ENCODE data around the gene TMEM131L.
"Not testable (repeated sequence)": the region's sequence is repeated elsewhere in the genome, so short reads cannot be mapped to it uniquely, and the experiment has no call there.

The TMEM131L gene

GRCh38 chr4:153448003-153448731 lies 18.0 kb upstream of the TMEM131L start:
- 72 to 76% methylated on average over 6 to 7 of the region's 10 CpGs for whole genome bisulfite sequencing, 2 experiments (ENCODE audit: insufficient coverage in 2 of 2)
- no peak overlapping the region for H3K4me3 ChIP-seq (ENCODE audit: extremely low read depth, insufficient read depth, low read length, poor library complexity, severe bottlenecking)

DNA sequence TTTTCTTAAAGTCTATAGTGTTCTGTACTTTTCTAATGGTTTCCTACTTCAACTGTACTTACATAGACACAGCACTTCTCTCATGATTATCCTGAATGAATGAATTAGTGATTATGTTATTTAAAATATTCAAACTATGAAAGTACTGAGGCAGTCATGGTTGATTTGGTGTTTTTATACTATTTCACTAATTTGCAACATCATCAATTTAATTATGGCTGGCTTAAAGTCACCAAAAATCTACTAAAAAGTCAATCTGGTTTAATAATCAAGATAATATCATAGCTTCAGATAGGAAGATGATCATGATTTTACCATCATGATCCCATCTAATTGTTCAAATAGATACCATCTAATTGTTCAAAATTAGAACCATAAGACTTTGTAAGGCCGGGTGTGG lies 16.8 kb upstream of the TMEM131L start:
- no peaks in the 10 kb centered on the region for H3K9me3 ChIP-seq (ENCODE audit: control insufficient read depth, low read length)
- H3K27ac ChIP-seq (ENCODE audit: low read depth, low read length, severe bottlenecking), result no peak overlapping the region
- H3K4me1 ChIP-seq (ENCODE audit: control insufficient read depth, insufficient read depth, low read length, poor library complexity, severe bottlenecking), result peaks cover 8% of the 10 kb centered on the region
- no peak overlapping the region for H3K4me3 ChIP-seq (ENCODE audit: extremely low read depth, insufficient read depth, low read length, poor library complexity, severe bottlenecking)
- no peaks in the 10 kb centered on the region for H3K36me3 ChIP-seq (ENCODE audit: control insufficient read depth, insufficient read depth, low read length)
- WGBS, 2 experiments (ENCODE audit: insufficient coverage in 2 of 2), result 100% methylated on average over 1 of the region's 1 CpG; no CpG with 5 or more reads in 1 of the 2 experiments

More at GRCh38 chr4:153448003-153448731, 18.0 kb upstream of the TMEM131L start:
- H3K36me3 ChIP-seq (ENCODE audit: control insufficient read depth, insufficient read depth, low read length), result no peaks in the 10 kb centered on the region
- H3K4me1 ChIP-seq (ENCODE audit: control insufficient read depth, insufficient read depth, low read length, poor library complexity, severe bottlenecking), result peaks cover 8% of the 10 kb centered on the region
- no peak overlapping the region for H3K27ac ChIP-seq (ENCODE audit: low read depth, low read length, severe bottlenecking)
- H3K9me3 ChIP-seq (ENCODE audit: control insufficient read depth, low read length), result no peaks in the 10 kb centered on the region

DNA sequence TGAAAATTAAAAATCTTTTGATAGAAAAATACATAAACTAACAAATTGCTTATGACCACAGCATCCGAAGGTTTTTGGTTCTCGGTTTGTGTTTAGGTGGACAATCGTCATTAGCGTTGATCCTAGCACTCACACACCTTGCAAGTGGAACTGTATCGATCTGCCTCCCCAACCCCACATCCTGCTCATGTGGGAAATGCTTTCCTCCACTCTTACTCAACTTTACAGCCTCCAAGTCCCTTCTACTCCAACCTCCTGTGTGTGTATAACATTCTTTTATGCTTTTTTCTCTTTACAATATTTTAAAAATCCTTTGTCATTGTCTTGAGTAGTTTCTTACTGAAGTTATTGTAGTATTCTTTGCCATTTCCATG lies 15.6 kb upstream of the TMEM131L start:
- Histone ChIP-seq H3K9me3 (ENCODE audit: control insufficient read depth, low read length) (no peaks in the 10 kb centered on the region), H3K27ac (ENCODE audit: low read depth, low read length, severe bottlenecking) (no peak overlapping the region), H3K4me1 (ENCODE audit: control insufficient read depth, insufficient read depth, low read length, poor library complexity, severe bottlenecking) (peaks cover 8% of the 10 kb centered on the region), H3K36me3 (ENCODE audit: control insufficient read depth, insufficient read depth, low read length) (no peaks in the 10 kb centered on the region), H3K4me3 (ENCODE audit: extremely low read depth, insufficient read depth, low read length, poor library complexity, severe bottlenecking) (no peak overlapping the region)
- WGBS, 2 experiments (ENCODE audit: insufficient coverage in 2 of 2), result 97% methylated on average over 5 of the region's 5 CpGs

- H3K27ac ChIP-seq (ENCODE audit: low read depth, low read length, severe bottlenecking); H3K9me3 ChIP-seq (ENCODE audit: control insufficient read depth, low read length); H3K4me3 ChIP-seq (ENCODE audit: extremely low read depth, insufficient read depth, low read length, poor library complexity, severe bottlenecking); H3K4me1 ChIP-seq (ENCODE audit: control insufficient read depth, insufficient read depth, low read length, poor library complexity, severe bottlenecking); H3K36me3 ChIP-seq (ENCODE audit: control insufficient read depth, insufficient read depth, low read length): not testable (repeated sequence)
- 73 to 74% methylated on average over 12 to 13 of the region's 13 CpGs for WGBS, 2 experiments (ENCODE audit: insufficient coverage in 2 of 2)
Observed at GRCh38 chr4:153451145-153451544, 15.0 kb upstream of the TMEM131L start.

GRCh38 chr4:153451911-153452657 lies 14.1 kb upstream of the TMEM131L start:
- Histone ChIP-seq H3K36me3 (ENCODE audit: control insufficient read depth, insufficient read depth, low read length) (no peaks in the 10 kb centered on the region), H3K4me1 (ENCODE audit: control insufficient read depth, insufficient read depth, low read length, poor library complexity, severe bottlenecking) (peaks cover 8% of the 10 kb centered on the region), H3K27ac (ENCODE audit: low read depth, low read length, severe bottlenecking) (peak overlapping the region; percentile 38), H3K4me3 (ENCODE audit: extremely low read depth, insufficient read depth, low read length, poor library complexity, severe bottlenecking) (no peak overlapping the region), H3K9me3 (ENCODE audit: control insufficient read depth, low read length) (no peaks in the 10 kb centered on the region)
- WGBS, 2 experiments (ENCODE audit: insufficient coverage in 2 of 2), result 39 to 48% methylated on average over 21 to 25 of the region's 27 CpGs

DNA sequence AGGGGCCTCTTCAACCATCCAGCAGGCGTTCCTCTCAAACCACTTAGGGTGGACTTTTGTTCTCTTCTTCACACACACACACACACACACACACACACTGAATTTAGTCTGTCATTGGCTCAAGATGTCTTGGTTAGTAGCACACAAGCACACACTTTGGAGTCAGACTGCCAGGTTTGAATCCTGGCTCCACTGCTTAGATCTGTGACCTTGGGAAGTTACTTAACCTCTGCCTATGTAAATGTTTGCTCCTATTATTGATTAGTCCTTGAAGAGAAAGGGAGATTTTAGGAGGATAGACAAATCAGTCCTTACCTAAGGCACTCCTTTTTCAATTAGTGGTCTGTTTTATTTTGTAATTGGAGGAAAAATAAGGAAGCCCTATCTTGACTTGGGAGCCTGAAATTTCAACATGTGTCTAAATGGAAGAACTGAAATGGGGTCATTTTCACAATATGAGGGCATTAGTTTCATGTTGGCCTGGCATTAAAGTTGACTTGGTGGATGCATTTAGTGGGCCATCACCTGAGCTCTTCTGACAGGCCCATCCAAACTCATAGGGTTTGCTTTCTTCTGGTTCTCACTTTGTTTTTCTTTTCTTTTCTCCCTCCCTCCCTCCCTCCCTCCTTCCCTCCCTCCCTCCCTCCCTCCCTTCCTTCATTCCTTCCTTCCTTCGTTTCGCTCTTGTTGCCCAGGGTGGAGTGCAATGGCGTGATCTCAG lies 13.3 kb upstream of the TMEM131L start:
- H3K27ac ChIP-seq (ENCODE audit: low read depth, low read length, severe bottlenecking), result no peak overlapping the region
- no peaks in the 10 kb centered on the region for H3K36me3 ChIP-seq (ENCODE audit: control insufficient read depth, insufficient read depth, low read length)
- 83% methylated on average over 1 of the region's 4 CpGs; no CpG with 5 or more reads in 1 of the 2 experiments for WGBS, 2 experiments (ENCODE audit: insufficient coverage in 2 of 2)
- no peak overlapping the region for H3K4me3 ChIP-seq (ENCODE audit: extremely low read depth, insufficient read depth, low read length, poor library complexity, severe bottlenecking)
- peaks cover 8% of the 10 kb centered on the region for H3K4me1 ChIP-seq (ENCODE audit: control insufficient read depth, insufficient read depth, low read length, poor library complexity, severe bottlenecking)
- no peaks in the 10 kb centered on the region for H3K9me3 ChIP-seq (ENCODE audit: control insufficient read depth, low read length)

GRCh38 chr4:153453402-153453801 lies 12.8 kb upstream of the TMEM131L start:
- H3K4me1 ChIP-seq (ENCODE audit: control insufficient read depth, insufficient read depth, low read length, poor library complexity, severe bottlenecking), result peaks cover 8% of the 10 kb centered on the region
- no peak overlapping the region for H3K27ac ChIP-seq (ENCODE audit: low read depth, low read length, severe bottlenecking)
- 84 to 100% methylated on average over 4 to 5 of the region's 8 CpGs for WGBS, 2 experiments (ENCODE audit: insufficient coverage in 2 of 2)
- no peaks in the 10 kb centered on the region for H3K9me3 ChIP-seq (ENCODE audit: control insufficient read depth, low read length)
- H3K4me3 ChIP-seq (ENCODE audit: extremely low read depth, insufficient read depth, low read length, poor library complexity, severe bottlenecking), result no peak overlapping the region
- H3K36me3 ChIP-seq (ENCODE audit: control insufficient read depth, insufficient read depth, low read length), result no peaks in the 10 kb centered on the region

DNA sequence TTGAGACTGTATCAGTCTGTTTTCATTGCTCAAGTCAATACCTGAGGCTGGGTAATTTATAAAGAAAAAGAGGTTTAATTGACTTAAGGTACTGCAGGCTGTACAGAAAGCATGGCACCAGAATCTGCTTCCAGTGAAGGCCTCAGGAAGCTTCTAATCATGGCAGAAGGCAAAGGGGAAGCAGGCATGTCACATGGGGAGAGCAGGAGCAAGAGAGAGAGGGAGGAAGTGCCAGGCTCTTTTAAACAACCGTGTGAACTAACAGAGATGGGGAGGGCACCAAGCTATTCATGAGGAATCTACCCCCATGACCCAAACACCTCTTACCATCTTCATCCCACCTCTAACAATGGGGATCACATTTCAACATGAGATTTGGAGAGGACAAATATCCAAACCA lies 7.2 kb upstream of the TMEM131L start:
- Histone ChIP-seq H3K4me3 (ENCODE audit: extremely low read depth, insufficient read depth, low read length, poor library complexity, severe bottlenecking) (no peak overlapping the region), H3K36me3 (ENCODE audit: control insufficient read depth, insufficient read depth, low read length) (no peaks in the 10 kb centered on the region), H3K9me3 (ENCODE audit: control insufficient read depth, low read length) (no peaks in the 10 kb centered on the region), H3K4me1 (ENCODE audit: control insufficient read depth, insufficient read depth, low read length, poor library complexity, severe bottlenecking) (no peaks in the 10 kb centered on the region), H3K27ac (ENCODE audit: low read depth, low read length, severe bottlenecking) (no peak overlapping the region)
- no CpG with 5 or more reads among the region's 1 CpG for WGBS, 2 experiments (ENCODE audit: insufficient coverage in 2 of 2)

DNA sequence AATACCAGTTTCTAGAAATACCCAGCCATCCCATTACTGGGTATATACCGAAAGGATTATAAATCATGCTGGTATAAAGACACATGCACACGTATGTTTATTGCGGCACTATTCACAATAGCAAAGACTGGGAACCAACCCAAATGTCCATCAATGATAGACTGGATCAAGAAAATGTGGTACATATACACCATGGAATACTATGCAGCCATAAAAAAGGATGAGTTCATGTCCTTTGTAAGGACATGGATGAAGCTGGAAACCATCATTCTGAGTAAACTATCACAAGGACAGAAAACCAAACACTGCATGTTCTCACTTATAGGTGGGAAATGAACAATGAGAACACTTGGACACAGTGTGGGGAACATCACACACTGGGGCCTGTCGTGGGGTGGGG lies 4.6 kb upstream of the TMEM131L start:
- not testable (repeated sequence) for H3K36me3 ChIP-seq (ENCODE audit: control insufficient read depth, insufficient read depth, low read length); H3K27ac ChIP-seq (ENCODE audit: low read depth, low read length, severe bottlenecking); H3K9me3 ChIP-seq (ENCODE audit: control insufficient read depth, low read length); H3K4me3 ChIP-seq (ENCODE audit: extremely low read depth, insufficient read depth, low read length, poor library complexity, severe bottlenecking); H3K4me1 ChIP-seq (ENCODE audit: control insufficient read depth, insufficient read depth, low read length, poor library complexity, severe bottlenecking)
- WGBS, 2 experiments (ENCODE audit: insufficient coverage in 2 of 2), result no CpG with 5 or more reads among the region's 4 CpGs

- H3K4me3 ChIP-seq (ENCODE audit: extremely low read depth, insufficient read depth, low read length, poor library complexity, severe bottlenecking), result no peak overlapping the region
- WGBS, 2 experiments (ENCODE audit: insufficient coverage in 2 of 2), result 80 to 100% methylated on average over 1 of the region's 1 CpG
- H3K36me3 ChIP-seq (ENCODE audit: control insufficient read depth, insufficient read depth, low read length), result no peaks in the 10 kb centered on the region
- H3K9me3 ChIP-seq (ENCODE audit: control insufficient read depth, low read length), result no peaks in the 10 kb centered on the region
- no peak overlapping the region for H3K27ac ChIP-seq (ENCODE audit: low read depth, low read length, severe bottlenecking)
- peaks cover 14% of the 10 kb centered on the region for H3K4me1 ChIP-seq (ENCODE audit: control insufficient read depth, insufficient read depth, low read length, poor library complexity, severe bottlenecking)
Observed at GRCh38 chr4:153464068-153464467, 2.1 kb upstream of the TMEM131L start.

Data from mesodermal cell (in vitro differentiated cells).